ENCODE measurements around the gene SLC38A10.

The SLC38A10 gene

GRCh38 chr17:81330884-81331245 lies 35.8 kb upstream of the SLC38A10 start:
- DNase-seq: no peak

DNA sequence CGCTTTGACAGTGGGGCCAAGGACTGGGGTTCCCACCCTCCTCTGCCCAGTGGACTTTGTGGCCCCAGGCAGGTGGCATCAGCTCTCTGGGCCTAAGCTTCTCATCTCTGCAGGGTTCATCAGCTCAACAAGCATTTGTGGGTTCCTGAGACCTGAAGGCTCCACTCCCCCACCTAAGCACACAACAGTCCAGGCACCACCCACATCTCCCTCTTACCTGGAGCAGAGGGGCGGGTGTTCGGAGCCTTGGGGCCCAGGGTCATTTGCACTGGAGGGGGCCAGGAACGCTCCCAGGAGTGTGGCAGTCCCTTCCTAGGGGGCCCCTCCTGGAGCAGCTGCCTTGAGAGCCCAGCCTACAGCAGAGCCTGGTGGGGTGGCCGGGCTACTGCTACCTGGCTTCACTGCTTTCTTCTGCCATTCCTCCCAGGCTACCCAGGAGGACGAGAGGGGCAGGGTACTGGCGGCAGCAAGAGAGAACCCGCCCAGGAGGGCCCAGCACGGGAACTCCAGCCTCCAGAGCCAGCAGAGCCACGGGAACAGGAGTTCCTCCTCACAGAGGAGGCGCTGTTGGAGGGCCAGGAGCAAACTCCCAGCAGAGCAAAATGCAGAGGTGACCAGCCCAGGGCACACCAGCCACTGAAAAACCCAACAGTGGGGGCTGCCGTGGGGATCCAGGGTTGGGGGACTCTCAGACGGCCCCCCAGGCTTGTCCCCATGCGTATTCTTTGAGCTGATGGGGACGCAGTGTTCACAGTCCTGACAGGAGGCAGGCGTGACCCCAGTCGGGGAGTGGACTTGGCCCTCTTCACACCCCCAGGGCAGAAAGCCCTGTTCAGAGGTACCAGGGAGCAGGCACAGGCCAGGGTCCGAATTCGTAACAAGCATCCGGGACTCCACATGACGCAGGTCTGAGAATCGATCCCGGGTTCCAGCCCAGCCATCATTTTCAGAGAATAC lies 35.1 kb upstream of the SLC38A10 start:
- DNase-seq: no peak

- no peak for DNase-seq
Measured at GRCh38 chr17:81328978-81329926, 34.1 kb upstream of the SLC38A10 start.

- no peak for DNase-seq
Measured at GRCh38 chr17:81328489-81328888, 33.4 kb upstream of the SLC38A10 start.

- DNase-seq: no peak
Measured at GRCh38 chr17:81325714-81326358, 30.7 kb upstream of the SLC38A10 start.

DNA sequence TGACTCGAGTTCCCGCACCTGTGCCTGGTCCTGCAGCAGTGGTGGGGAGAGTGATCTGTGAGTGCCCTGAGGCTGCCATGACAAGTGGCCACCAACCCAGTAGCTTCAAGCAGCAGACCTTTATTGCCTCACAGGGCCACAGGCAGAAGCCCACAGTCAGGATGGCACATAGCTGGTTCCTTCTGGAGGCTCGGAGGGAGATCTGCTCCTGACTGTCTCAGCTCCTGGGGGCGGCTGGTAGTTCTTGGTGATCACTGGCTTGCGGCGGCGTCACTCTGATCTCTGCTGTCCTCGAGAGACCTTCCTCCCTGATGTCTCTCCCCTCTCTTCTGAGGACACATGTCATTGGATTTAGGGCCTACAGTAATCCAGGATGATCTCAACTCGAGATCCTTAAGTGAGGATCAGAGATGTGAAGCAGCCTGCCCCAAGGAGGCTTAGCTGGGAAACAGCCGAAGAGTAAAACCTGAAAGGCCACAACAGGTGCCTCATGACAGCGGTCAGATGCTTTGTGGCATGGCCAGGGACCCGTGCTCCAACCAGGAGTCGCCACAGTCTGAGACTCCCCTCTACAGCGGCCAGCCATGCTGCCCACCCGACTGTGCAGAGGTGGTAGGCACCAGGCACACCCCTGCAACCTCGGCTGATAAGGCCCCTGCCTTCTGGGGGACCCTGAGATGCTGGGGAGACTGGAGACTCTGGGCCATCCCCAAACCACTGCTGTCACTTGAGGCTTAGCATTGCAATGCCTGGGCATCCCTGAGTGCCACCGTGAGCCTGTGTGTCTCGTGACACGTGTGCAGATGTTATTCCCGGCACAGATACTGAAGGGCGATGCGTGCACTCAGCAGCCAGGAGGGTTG lies 30.0 kb upstream of the SLC38A10 start:
- DNase-seq: no peak

- no peak for DNase-seq
Measured at GRCh38 chr17:81324177-81324850, 29.2 kb upstream of the SLC38A10 start.

DNA sequence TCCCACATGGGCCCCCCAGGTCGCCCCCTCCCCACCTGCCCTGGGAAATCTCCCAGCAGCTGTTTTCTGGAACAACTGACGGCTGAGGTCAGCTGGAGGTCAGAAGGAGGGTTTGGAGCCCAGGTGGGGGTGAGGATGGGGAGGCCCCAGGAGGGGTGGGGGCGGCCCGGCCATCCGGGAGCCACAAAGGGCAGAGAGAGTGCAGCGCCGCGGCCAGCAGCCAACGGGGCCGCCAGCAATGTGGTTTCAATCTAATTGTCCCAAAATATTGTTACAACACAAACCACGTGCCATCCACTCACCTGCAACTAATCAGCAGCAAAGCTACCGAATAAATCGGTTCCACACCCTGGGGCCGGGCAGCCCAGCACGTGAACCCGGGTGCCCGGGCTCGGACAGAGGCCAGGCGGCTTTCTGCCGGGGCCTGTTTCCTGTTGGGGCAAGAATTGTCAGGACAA lies 28.3 kb upstream of the SLC38A10 start:
- no peak for DNase-seq

GRCh38 chr17:81323083-81323369 lies 27.9 kb upstream of the SLC38A10 start:
- no peak for DNase-seq

DNA sequence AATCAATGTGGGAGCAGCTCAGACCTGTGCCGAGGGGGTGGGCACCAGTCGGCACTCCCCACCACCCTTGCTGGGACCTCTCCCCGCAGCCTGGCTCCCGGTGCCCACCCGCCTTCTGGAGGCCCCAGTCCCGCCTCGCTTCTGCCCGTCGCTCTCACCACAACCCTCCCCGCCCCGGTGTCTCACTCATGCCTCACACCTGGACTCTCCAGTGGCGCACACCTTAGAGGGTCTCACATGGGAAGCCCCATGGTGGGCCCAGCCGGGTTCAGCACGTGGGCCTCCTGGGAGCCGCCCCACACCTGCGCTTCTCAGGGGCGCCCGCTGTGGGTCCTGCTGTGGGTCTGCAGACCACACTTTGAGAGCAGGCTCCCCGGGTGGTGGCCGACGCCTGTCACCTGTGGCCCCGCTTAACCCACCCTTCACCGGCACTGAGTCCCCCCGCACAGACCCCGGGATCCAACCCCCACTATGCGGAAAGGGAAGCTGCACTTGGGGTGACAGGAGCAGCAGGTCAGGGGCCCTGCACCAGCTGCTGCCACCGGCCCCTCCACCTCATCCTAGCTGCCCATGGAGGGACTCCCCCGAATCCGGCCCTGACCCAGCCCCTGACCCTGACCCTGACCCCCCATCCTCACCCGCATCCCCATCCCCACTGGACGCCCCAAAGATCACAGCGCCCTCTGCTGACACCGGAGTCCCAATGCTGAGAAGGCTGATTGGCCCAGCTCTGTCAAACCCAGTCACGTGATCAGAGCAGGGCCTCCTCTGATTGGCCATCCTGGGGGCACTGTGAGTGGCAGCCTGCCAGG lies 27.4 kb upstream of the SLC38A10 start:
- no peak for DNase-seq

GRCh38 chr17:81317961-81318605 lies 23.0 kb upstream of the SLC38A10 start:
- no peak for DNase-seq

- no peak for DNase-seq
Measured at GRCh38 chr17:81317530-81317821, 22.4 kb upstream of the SLC38A10 start.

GRCh38 chr17:81315885-81316391 lies 20.8 kb upstream of the SLC38A10 start:
- DNase-seq: no peak

GRCh38 chr17:81315129-81315884 lies 20.2 kb upstream of the SLC38A10 start:
- DNase-seq: no peak

- no peak for DNase-seq
Measured at GRCh38 chr17:81314398-81315081, 19.4 kb upstream of the SLC38A10 start.

DNA sequence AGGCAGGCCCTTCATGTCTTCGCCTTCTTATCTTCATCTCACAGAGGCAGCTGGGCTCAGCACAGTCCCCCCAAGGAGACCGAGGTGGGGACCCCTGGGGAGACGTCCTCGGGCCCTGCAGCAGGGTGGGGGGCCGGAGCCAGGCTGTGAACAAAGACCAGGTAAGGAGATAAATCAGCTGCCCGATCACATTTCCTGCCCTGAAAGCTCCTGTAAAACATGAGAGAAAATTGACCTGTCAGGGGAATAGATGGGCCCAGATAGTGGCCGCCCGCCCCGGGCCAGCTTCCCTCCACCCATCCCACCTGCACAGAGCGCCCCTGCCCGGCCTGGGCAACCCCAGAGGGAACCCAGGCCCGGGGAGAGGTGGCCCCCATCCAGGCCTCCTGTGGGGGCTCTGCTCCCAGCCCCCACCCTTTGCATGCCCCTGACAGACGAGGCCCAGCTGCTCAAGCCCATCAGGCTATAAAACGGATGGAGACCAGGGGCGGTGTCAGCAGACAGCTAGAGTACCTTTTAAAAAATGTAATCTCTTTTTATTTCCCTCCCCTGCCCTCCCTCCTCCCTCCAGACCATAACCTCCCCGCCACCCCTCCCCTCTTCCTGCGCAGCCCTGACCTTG lies 18.8 kb upstream of the SLC38A10 start:
- no peak for DNase-seq

GRCh38 chr17:81312624-81313325 lies 17.7 kb upstream of the SLC38A10 start:
- no peak for DNase-seq

GRCh38 chr17:81311946-81312345 lies 16.8 kb upstream of the SLC38A10 start:
- DNase-seq: no peak
